Measurements from ENCODE around the gene TRPV4. TPM values are rescaled to one million over a fixed set of nuclear protein-coding genes. Genes with fewer than 3 reads are reported as not detected.

The TRPV4 gene
- total RNA-seq, 1 experiment from 2014 or later, result not detected

DNA sequence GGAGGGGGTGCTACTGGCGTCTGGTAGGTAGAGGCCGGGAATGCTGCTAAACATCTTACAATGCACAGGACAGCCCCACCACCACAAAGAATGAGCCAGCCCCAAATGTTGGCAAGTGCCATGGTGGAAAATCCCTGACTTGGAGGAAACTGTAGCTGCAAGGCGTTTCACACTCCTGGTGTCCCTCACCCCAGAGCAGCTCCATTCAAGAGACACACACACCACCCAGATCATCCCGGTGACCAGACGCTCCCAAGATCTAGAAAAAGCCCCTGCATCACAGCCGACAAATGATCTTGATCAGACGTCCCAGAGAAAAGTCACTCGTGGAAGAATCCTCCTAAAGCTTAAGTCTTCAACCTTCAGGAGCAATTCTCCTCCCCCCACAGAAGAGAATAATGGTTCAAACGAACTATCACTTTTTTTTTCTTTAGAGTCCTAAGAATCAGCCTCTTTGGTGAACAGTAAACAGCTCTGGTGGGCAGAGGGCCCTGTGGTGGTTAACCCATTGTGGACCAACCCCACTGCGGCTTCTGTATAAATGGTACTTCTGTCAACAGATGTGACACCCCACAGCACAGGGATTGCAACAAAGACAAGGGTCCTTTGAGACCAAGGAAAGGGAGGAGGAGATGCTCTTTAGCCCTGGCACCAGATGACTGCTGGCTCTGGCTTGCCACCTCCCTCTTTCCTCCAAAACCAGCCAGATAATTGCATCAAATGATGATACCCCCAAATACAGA lies 44.5 kb upstream of the TRPV4 start:
- Histone ChIP-seq H3K27me3 (ENCODE audit: low read length) (no peaks in the 10 kb centered on the region), H3K36me3 (ENCODE audit: insufficient read depth, low read length) (no peaks in the 10 kb centered on the region), H3K79me2 (ENCODE audit: low read length) (peaks cover 55% of the 10 kb centered on the region), H2AFZ (ENCODE audit: low read length) (no peak overlapping the region), H3K9me3 (ENCODE audit: low read length) (no peaks in the 10 kb centered on the region), H4K20me1 (ENCODE audit: insufficient read depth, low read depth, low read length) (no peaks in the 10 kb centered on the region), H3K4me3 (ENCODE audit: low read length) (no peak overlapping the region), H3K4me1 (ENCODE audit: low read length) (peaks cover 33% of the 10 kb centered on the region), H3K9me2 (replicated peaks; ENCODE audit: insufficient read depth, low read length) (no peaks in the 10 kb centered on the region), H3K4me2 (ENCODE audit: low read depth, low read length, poor library complexity, severe bottlenecking) (no peak overlapping the region), H3K9ac (ENCODE audit: low read length) (no peak overlapping the region), H3K27ac (ENCODE audit: low read length) (no peak overlapping the region)
- DNase-seq, result no peak

DNA sequence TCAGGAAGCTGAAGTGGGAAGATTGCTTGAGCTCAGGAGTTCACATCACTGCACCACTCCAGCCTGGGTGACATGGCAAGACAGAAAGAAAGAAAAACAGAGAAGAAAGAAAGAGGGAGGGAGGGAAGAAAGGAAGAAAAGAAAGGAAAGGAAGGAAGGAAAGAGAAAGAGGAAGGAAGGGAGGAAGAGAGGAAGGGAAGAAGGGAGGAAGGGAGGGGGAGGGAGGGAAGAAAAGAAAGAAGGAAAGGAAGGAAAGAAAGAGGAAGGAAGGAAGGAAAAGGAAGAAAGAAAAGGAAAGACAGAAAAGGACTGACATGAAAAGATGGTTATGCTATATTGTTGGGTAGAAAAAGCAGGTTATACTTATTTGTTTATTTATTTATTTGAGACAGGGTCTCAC lies 43.2 kb upstream of the TRPV4 start:
- H2AFZ ChIP-seq (ENCODE audit: low read length), result no peak overlapping the region
- H3K9me3 ChIP-seq (ENCODE audit: low read length), result no peaks in the 10 kb centered on the region
- H3K27ac ChIP-seq (ENCODE audit: low read length), result no peak overlapping the region
- no peaks in the 10 kb centered on the region for H3K27me3 ChIP-seq (ENCODE audit: low read length)
- no peaks in the 10 kb centered on the region for H3K36me3 ChIP-seq (ENCODE audit: insufficient read depth, low read length)
- no peak for DNase-seq
- no peak overlapping the region for H3K4me3 ChIP-seq (ENCODE audit: low read length)
- no peaks in the 10 kb centered on the region for H4K20me1 ChIP-seq (ENCODE audit: insufficient read depth, low read depth, low read length)
- no peak overlapping the region for H3K4me2 ChIP-seq (ENCODE audit: low read depth, low read length, poor library complexity, severe bottlenecking)
- H3K4me1 ChIP-seq (ENCODE audit: low read length), result peaks cover 33% of the 10 kb centered on the region
- no peaks in the 10 kb centered on the region for H3K9me2 ChIP-seq (replicated peaks; ENCODE audit: insufficient read depth, low read length)
- no peak overlapping the region for H3K9ac ChIP-seq (ENCODE audit: low read length)
- peaks cover 64% of the 10 kb centered on the region for H3K79me2 ChIP-seq (ENCODE audit: low read length)

DNA sequence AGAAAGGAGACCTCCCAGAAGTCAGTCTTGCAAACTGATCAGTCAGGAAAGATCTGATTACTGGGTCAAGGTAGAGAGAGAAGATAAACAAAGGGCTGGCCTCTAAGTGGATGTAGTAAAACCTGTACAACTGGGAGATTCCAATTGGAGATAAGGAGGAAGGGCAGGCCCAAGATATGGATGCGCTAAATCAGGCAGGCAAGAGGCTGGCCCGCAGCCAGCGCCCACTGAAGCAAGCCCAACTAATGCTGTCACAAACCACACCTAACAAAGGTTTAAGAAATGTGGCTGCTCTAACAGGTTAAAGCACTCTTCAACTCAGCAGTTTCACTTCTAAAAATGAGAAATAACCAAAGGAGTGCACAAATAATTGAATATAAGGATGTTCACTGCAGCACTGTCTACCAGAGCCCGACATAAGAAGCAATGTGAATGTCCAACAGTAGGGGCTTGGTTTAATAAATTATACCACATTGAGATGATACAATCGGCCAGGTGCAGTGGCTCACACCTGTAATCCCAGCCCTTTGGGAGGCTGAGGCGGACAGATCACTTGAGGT lies 42.5 kb upstream of the TRPV4 start:
- Histone ChIP-seq H3K4me3 (ENCODE audit: low read length) (no peak overlapping the region), H3K9me2 (replicated peaks; ENCODE audit: insufficient read depth, low read length) (no peaks in the 10 kb centered on the region), H3K4me2 (ENCODE audit: low read depth, low read length, poor library complexity, severe bottlenecking) (no peak overlapping the region), H3K36me3 (ENCODE audit: insufficient read depth, low read length) (no peaks in the 10 kb centered on the region), H3K27me3 (ENCODE audit: low read length) (no peaks in the 10 kb centered on the region), H2AFZ (ENCODE audit: low read length) (no peak overlapping the region), H3K79me2 (ENCODE audit: low read length) (peaks cover 67% of the 10 kb centered on the region), H3K27ac (ENCODE audit: low read length) (no peak overlapping the region), H3K4me1 (ENCODE audit: low read length) (peaks cover 27% of the 10 kb centered on the region), H3K9ac (ENCODE audit: low read length) (no peak overlapping the region), H4K20me1 (ENCODE audit: insufficient read depth, low read depth, low read length) (no peaks in the 10 kb centered on the region), H3K9me3 (ENCODE audit: low read length) (no peaks in the 10 kb centered on the region)
- DNase-seq, result no peak

DNA sequence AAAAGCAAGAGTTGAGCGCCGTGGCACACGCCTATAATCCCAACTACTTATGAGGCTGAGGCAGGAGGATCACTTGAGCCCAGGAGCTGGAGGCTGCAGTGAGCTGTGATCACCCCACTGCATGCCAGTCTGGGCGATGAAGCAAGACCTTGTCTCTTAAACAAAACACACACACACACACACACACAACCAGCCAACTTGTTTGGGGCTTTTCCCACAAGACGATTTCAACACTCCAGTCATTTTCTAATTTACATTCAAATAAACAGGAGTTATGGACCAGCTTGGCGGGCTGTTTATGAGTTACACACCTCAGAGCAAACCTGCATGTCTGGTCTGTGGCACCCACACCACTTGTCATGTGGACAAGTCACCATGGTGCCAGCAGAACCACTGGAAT lies 40.5 kb upstream of the TRPV4 start:
- H3K4me3 ChIP-seq (ENCODE audit: low read length), result no peak overlapping the region
- no peak overlapping the region for H3K4me2 ChIP-seq (ENCODE audit: low read depth, low read length, poor library complexity, severe bottlenecking)
- peaks cover 13% of the 10 kb centered on the region for H3K4me1 ChIP-seq (ENCODE audit: low read length)
- no peaks in the 10 kb centered on the region for H4K20me1 ChIP-seq (ENCODE audit: insufficient read depth, low read depth, low read length)
- no peak overlapping the region for H3K9ac ChIP-seq (ENCODE audit: low read length)
- H3K27me3 ChIP-seq (ENCODE audit: low read length), result no peaks in the 10 kb centered on the region
- H3K27ac ChIP-seq (ENCODE audit: low read length), result no peak overlapping the region
- no peaks in the 10 kb centered on the region for H3K9me3 ChIP-seq (ENCODE audit: low read length)
- H2AFZ ChIP-seq (ENCODE audit: low read length), result no peak overlapping the region
- DNase-seq, result no peak
- H3K79me2 ChIP-seq (ENCODE audit: low read length), result peaks cover 58% of the 10 kb centered on the region
- no peaks in the 10 kb centered on the region for H3K9me2 ChIP-seq (replicated peaks; ENCODE audit: insufficient read depth, low read length)
- H3K36me3 ChIP-seq (ENCODE audit: insufficient read depth, low read length), result no peaks in the 10 kb centered on the region

DNA sequence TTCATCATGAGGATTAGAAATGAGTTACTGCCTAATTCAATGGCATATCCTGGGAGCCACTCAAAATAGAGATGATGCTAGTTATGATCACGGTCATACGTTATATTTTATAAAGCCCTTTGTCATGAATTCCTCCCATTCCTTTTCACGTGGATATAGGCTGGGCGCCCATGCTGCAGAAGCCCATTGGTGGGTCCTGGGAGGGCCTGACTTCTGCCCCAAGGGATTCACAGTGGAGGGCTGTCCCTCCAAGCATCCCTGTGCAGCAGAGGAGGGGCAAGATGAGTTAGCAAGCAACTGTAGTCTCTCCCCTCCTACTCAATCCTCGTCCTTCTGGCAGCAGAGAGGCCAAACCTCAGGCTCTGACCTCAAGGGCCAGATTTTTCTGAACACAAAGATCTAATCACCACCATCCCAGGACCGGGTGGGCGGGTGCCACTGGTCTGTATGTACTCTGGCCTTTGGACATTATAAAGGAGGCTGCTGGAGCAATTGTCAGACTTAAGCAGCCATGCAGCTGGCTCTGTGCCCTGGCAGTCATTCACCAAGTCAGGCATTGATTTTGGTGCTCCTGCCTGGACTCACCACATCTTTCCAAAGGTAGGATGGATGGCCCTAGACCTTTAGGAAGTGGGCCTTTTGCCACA lies 38.6 kb upstream of the TRPV4 start:
- Histone ChIP-seq H3K9ac (ENCODE audit: low read length) (no peak overlapping the region), H3K27ac (ENCODE audit: low read length) (no peak overlapping the region), H4K20me1 (ENCODE audit: insufficient read depth, low read depth, low read length) (no peaks in the 10 kb centered on the region), H3K4me3 (ENCODE audit: low read length) (no peak overlapping the region), H3K36me3 (ENCODE audit: insufficient read depth, low read length) (no peaks in the 10 kb centered on the region), H3K4me2 (ENCODE audit: low read depth, low read length, poor library complexity, severe bottlenecking) (no peak overlapping the region), H3K9me3 (ENCODE audit: low read length) (no peaks in the 10 kb centered on the region), H3K27me3 (ENCODE audit: low read length) (no peaks in the 10 kb centered on the region), H3K79me2 (ENCODE audit: low read length) (peaks cover 47% of the 10 kb centered on the region), H3K9me2 (replicated peaks; ENCODE audit: insufficient read depth, low read length) (no peaks in the 10 kb centered on the region), H2AFZ (ENCODE audit: low read length) (no peak overlapping the region), H3K4me1 (ENCODE audit: low read length) (peaks cover 10% of the 10 kb centered on the region)
- DNase-seq, result no peak

DNA sequence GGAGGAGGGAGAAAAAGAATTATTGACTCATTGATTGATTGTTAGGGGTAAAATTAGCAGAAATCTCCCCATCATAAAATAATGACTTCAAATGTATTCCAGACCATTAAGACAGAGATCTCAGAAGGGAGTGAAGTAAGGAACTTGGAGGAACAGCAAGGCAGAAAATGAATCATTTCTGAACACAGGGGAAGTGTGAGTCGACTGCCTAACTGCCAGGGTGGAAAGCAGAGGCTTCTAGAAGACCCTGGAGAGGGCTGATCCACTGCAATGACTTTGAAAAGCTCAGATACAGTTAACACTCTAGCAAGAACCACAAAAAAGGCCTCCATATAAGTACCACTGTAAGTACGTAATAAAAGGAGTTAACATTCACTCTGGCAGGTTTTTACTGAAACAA lies 37.5 kb upstream of the TRPV4 start:
- no peaks in the 10 kb centered on the region for H3K36me3 ChIP-seq (ENCODE audit: insufficient read depth, low read length)
- H3K9me3 ChIP-seq (ENCODE audit: low read length), result no peaks in the 10 kb centered on the region
- H3K27me3 ChIP-seq (ENCODE audit: low read length), result no peaks in the 10 kb centered on the region
- H3K9me2 ChIP-seq (replicated peaks; ENCODE audit: insufficient read depth, low read length), result no peaks in the 10 kb centered on the region
- H3K4me2 ChIP-seq (ENCODE audit: low read depth, low read length, poor library complexity, severe bottlenecking), result no peak overlapping the region
- no peak overlapping the region for H3K9ac ChIP-seq (ENCODE audit: low read length)
- H3K4me3 ChIP-seq (ENCODE audit: low read length), result no peak overlapping the region
- peaks cover 53% of the 10 kb centered on the region for H3K79me2 ChIP-seq (ENCODE audit: low read length)
- H2AFZ ChIP-seq (ENCODE audit: low read length), result no peak overlapping the region
- H4K20me1 ChIP-seq (ENCODE audit: insufficient read depth, low read depth, low read length), result no peaks in the 10 kb centered on the region
- H3K4me1 ChIP-seq (ENCODE audit: low read length), result peaks cover 3% of the 10 kb centered on the region
- DNase-seq, result no peak
- H3K27ac ChIP-seq (ENCODE audit: low read length), result no peak overlapping the region

DNA sequence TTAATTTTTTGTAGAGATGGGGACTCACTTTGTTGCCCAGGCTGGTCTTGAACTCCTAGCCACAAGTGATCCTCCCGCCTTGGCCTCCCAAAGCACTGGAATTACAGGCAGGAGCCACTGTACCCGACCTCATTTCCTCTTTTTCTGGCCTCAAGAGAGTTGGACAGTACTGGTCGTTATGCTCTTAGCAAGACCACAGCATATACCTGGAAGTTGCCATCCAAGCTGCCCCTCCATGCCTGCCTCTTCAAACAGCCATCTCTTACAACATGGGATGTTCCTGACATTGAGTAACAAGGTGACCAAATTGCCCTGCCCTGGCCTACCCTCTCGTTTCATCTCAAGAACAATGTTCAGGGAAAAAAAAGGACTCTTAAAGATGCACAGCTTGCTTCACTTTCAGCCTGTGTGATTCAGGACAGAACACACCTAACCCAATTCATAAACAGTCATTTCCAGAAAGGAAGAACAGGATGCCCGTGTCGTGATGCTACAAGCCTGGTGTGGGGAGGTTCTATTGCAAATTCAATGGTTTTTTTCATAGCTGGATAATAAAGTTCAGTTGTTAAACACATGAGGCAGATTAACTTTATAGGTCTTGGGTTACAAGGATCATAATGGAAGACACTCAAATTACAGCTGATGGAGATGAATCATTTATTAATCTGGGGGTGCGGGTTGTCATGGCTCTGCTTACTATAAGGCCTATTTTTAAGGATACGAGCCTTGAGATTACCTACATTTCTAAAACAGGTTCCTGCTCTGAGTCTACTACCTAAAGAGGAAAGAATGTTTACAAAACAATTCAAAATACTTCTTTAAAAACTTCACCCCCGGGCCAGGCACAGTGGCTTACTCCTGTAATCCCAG lies 35.2 kb upstream of the TRPV4 start:
- no peak overlapping the region for H3K4me2 ChIP-seq (ENCODE audit: low read depth, low read length, poor library complexity, severe bottlenecking)
- H3K9me3 ChIP-seq (ENCODE audit: low read length), result no peaks in the 10 kb centered on the region
- peaks cover 43% of the 10 kb centered on the region for H3K79me2 ChIP-seq (ENCODE audit: low read length)
- no peaks in the 10 kb centered on the region for H4K20me1 ChIP-seq (ENCODE audit: insufficient read depth, low read depth, low read length)
- no peaks in the 10 kb centered on the region for H3K36me3 ChIP-seq (ENCODE audit: insufficient read depth, low read length)
- no peaks in the 10 kb centered on the region for H3K9me2 ChIP-seq (replicated peaks; ENCODE audit: insufficient read depth, low read length)
- H3K27ac ChIP-seq (ENCODE audit: low read length), result no peak overlapping the region
- H3K4me1 ChIP-seq (ENCODE audit: low read length), result no peaks in the 10 kb centered on the region; the same call in 1 of the 2 replicates
- no peak overlapping the region for H3K4me3 ChIP-seq (ENCODE audit: low read length)
- no peak for DNase-seq
- H3K27me3 ChIP-seq (ENCODE audit: low read length), result no peaks in the 10 kb centered on the region
- H2AFZ ChIP-seq (ENCODE audit: low read length), result no peak overlapping the region
- no peak overlapping the region for H3K9ac ChIP-seq (ENCODE audit: low read length)

DNA sequence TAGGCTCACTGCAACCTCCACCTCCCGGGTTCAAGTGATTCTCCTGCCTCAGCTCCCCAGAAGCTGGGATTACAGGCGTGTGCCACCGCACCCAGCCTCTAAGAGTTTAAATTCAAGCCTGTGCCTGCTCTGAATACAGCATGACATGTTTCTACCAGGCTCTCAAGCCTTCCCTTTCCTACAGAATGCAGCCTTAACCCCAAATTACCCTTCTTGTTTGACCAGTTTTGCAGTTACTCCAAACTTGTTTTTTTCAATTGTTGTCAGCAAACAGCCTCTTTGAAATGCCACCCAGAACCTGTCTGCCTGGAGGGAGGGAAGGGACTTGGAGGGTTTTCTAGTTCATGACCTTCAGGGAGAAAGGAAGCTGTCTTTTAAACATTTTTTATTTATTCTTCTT lies 31.7 kb upstream of the TRPV4 start:
- Histone ChIP-seq H4K20me1 (ENCODE audit: insufficient read depth, low read depth, low read length) (no peaks in the 10 kb centered on the region), H3K9me3 (ENCODE audit: low read length) (no peaks in the 10 kb centered on the region), H3K79me2 (ENCODE audit: low read length) (peaks cover 30% of the 10 kb centered on the region), H3K27ac (ENCODE audit: low read length) (no peak overlapping the region), H3K9me2 (replicated peaks; ENCODE audit: insufficient read depth, low read length) (no peaks in the 10 kb centered on the region), H3K4me1 (ENCODE audit: low read length) (no peaks in the 10 kb centered on the region; the same call in 1 of the 2 replicates), H3K9ac (ENCODE audit: low read length) (no peak overlapping the region), H2AFZ (ENCODE audit: low read length) (no peak overlapping the region), H3K36me3 (ENCODE audit: insufficient read depth, low read length) (no peaks in the 10 kb centered on the region), H3K4me2 (ENCODE audit: low read depth, low read length, poor library complexity, severe bottlenecking) (no peak overlapping the region), H3K4me3 (ENCODE audit: low read length) (no peak overlapping the region), H3K27me3 (ENCODE audit: low read length) (no peaks in the 10 kb centered on the region)
- DNase-seq, result no peak

Measured in Karpas-422 (cell line).